ENCODE results near the gene CLEC19A. TPM values are rescaled to one million over a fixed set of nuclear protein-coding genes. Genes with fewer than 3 reads are reported as not detected.

Gene CLEC19A
- total RNA-seq, 1 experiment from 2014 or later = 0.09 TPM

DNA sequence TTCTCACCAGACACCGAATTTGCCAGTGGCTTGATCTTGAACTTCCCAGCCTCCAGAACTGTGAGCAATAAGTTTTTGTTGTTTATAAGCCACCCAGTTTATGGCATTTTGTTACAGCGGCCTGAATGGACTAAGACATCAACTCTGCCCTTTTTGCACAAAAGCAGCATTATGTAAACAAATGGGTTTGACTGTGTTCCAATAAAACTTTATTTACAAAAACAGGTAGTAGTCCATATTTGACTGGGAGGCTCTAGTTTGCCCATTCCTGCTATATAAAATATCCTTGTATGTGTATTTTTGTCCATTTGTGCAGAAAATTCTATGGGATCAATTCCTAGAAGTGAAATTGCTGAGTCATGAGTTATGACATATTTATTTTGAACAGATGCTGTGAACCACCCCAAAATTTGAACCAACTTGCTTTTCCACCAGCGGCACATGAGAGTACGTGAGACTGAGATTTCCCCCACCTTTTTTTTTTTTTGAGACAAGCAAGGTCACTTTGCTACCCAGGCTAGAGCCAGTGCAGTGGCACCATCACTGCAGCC is 21.3 kb upstream of the CLEC19A start:
- ChIA-PET POLR2A (no interaction called here), CTCF (no interaction called here)
- ATAC-seq = no peak
- TF ChIP-seq, protein P1, sequence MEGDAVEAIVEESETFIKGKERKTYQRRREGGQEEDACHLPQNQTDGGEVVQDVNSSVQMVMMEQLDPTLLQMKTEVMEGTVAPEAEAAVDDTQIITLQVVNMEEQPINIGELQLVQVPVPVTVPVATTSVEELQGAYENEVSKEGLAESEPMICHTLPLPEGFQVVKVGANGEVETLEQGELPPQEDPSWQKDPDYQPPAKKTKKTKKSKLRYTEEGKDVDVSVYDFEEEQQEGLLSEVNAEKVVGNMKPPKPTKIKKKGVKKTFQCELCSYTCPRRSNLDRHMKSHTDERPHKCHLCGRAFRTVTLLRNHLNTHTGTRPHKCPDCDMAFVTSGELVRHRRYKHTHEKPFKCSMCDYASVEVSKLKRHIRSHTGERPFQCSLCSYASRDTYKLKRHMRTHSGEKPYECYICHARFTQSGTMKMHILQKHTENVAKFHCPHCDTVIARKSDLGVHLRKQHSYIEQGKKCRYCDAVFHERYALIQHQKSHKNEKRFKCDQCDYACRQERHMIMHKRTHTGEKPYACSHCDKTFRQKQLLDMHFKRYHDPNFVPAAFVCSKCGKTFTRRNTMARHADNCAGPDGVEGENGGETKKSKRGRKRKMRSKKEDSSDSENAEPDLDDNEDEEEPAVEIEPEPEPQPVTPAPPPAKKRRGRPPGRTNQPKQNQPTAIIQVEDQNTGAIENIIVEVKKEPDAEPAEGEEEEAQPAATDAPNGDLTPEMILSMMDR (IDR thresholded peaks at IDR 0.05) = no peak
- TF ChIP-seq, protein P2, sequence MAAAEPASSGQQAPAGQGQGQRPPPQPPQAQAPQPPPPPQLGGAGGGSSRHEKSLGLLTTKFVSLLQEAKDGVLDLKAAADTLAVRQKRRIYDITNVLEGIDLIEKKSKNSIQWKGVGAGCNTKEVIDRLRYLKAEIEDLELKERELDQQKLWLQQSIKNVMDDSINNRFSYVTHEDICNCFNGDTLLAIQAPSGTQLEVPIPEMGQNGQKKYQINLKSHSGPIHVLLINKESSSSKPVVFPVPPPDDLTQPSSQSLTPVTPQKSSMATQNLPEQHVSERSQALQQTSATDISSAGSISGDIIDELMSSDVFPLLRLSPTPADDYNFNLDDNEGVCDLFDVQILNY (CRISPR knock-in tag; IDR thresholded peaks at IDR 0.05) = no peak
- no peak for TF ChIP-seq ELF4 (CRISPR knock-in tag; IDR thresholded peaks at IDR 0.05; ENCODE audit: low read depth)
- TF ChIP-seq, protein P3, sequence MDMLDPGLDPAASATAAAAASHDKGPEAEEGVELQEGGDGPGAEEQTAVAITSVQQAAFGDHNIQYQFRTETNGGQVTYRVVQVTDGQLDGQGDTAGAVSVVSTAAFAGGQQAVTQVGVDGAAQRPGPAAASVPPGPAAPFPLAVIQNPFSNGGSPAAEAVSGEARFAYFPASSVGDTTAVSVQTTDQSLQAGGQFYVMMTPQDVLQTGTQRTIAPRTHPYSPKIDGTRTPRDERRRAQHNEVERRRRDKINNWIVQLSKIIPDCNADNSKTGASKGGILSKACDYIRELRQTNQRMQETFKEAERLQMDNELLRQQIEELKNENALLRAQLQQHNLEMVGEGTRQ (CRISPR knock-in tag; IDR thresholded peaks at IDR 0.05) = no peak
- TF ChIP-seq JAZF1 (CRISPR knock-in tag; IDR thresholded peaks at IDR 0.05) = no peak
- no peak for TF ChIP-seq EMX1 (CRISPR knock-in tag; IDR thresholded peaks at IDR 0.05)
- TF ChIP-seq, protein P4, sequence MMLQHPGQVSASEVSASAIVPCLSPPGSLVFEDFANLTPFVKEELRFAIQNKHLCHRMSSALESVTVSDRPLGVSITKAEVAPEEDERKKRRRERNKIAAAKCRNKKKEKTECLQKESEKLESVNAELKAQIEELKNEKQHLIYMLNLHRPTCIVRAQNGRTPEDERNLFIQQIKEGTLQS (CRISPR knock-in tag; conservative IDR thresholded peaks at IDR 0.05) = no peak
- no peak for TF ChIP-seq ZNF423 (CRISPR knock-in tag; IDR thresholded peaks at IDR 0.05)
- TF ChIP-seq, protein P5, sequence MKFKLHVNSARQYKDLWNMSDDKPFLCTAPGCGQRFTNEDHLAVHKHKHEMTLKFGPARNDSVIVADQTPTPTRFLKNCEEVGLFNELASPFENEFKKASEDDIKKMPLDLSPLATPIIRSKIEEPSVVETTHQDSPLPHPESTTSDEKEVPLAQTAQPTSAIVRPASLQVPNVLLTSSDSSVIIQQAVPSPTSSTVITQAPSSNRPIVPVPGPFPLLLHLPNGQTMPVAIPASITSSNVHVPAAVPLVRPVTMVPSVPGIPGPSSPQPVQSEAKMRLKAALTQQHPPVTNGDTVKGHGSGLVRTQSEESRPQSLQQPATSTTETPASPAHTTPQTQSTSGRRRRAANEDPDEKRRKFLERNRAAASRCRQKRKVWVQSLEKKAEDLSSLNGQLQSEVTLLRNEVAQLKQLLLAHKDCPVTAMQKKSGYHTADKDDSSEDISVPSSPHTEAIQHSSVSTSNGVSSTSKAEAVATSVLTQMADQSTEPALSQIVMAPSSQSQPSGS (CRISPR knock-in tag; IDR thresholded peaks at IDR 0.05; ENCODE audit: borderline replicate concordance, low read depth) = no peak
- no peak for TF ChIP-seq ZNF138 (CRISPR knock-in tag; conservative IDR thresholded peaks at IDR 0.05)
- DNase-seq (ENCODE audit: low spot score) = no peak
- H3K27ac Mint-ChIP-seq = no peak overlapping the region
- peaks cover 23% of the 10 kb centered on the region for H3K9me3 Mint-ChIP-seq
- no peaks in the 10 kb centered on the region; the same call in 1 of the 2 replicates for H3K27me3 Mint-ChIP-seq (ENCODE audit: low read depth)
- H3K36me3 Mint-ChIP-seq = peaks cover 9% of the 10 kb centered on the region
- H3K4me3 Mint-ChIP-seq = no peak overlapping the region
- no peaks in the 10 kb centered on the region for H3K4me1 Mint-ChIP-seq

DNA sequence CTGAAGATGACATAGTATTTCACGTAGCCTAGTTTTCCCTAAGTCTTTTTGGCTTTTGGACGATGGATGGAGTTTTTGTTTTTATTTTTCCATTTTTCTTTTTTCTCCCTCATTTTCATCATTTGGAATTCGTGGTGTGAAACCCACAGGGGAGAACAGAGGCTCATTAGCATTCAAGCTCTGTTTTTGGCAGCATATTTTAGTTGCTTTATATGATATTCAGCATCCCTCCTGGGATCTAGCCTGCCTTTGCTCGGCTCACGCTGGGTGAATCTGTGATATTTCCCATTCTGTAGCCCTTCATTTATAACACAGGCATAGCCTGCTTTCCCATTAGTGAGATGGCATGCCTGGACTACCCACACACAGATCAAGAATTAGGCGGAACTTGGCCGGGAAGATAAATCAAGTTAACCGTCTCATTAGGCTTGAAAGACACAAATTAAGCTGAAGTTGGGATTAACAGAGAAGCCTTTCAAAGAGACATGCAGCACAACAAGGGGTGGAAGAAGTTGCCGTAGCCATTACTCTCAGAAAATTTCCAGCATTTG is 20.1 kb upstream of the CLEC19A start:
- no peak overlapping the region for H3K4me3 Mint-ChIP-seq
- no peaks in the 10 kb centered on the region; the same call in 1 of the 2 replicates for H3K27me3 Mint-ChIP-seq (ENCODE audit: low read depth)
- POLR2A ChIA-PET = no interaction called here
- DNase-seq (ENCODE audit: low spot score) = no peak
- H3K36me3 Mint-ChIP-seq = peaks cover 10% of the 10 kb centered on the region
- H3K9me3 Mint-ChIP-seq = peaks cover 26% of the 10 kb centered on the region
- CTCF ChIA-PET = no interaction called here
- H3K27ac Mint-ChIP-seq = no peak overlapping the region
- no peaks in the 10 kb centered on the region for H3K4me1 Mint-ChIP-seq
- no peak for ATAC-seq
- TF ChIP-seq GRHL2 (CRISPR knock-in tag; IDR thresholded peaks at IDR 0.05; ENCODE audit: insufficient replicate concordance, severe bottlenecking) (no peak), IRF2 (CRISPR knock-in tag; IDR thresholded peaks at IDR 0.05; ENCODE audit: borderline replicate concordance, low read depth) (no peak)
- TF ChIP-seq, protein P6, sequence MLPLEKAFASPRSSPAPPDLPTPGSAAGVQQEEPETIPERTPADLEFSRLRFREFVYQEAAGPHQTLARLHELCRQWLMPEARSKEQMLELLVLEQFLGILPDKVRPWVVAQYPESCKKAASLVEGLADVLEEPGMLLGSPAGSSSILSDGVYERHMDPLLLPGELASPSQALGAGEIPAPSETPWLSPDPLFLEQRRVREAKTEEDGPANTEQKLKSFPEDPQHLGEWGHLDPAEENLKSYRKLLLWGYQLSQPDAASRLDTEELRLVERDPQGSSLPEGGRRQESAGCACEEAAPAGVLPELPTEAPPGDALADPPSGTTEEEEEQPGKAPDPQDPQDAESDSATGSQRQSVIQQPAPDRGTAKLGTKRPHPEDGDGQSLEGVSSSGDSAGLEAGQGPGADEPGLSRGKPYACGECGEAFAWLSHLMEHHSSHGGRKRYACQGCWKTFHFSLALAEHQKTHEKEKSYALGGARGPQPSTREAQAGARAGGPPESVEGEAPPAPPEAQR (CRISPR knock-in tag; IDR thresholded peaks at IDR 0.05) = no peak
- TF ChIP-seq, protein P7, sequence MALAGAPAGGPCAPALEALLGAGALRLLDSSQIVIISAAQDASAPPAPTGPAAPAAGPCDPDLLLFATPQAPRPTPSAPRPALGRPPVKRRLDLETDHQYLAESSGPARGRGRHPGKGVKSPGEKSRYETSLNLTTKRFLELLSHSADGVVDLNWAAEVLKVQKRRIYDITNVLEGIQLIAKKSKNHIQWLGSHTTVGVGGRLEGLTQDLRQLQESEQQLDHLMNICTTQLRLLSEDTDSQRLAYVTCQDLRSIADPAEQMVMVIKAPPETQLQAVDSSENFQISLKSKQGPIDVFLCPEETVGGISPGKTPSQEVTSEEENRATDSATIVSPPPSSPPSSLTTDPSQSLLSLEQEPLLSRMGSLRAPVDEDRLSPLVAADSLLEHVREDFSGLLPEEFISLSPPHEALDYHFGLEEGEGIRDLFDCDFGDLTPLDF (CRISPR knock-in tag; IDR thresholded peaks at IDR 0.05) = no peak
- TF ChIP-seq, protein P8, sequence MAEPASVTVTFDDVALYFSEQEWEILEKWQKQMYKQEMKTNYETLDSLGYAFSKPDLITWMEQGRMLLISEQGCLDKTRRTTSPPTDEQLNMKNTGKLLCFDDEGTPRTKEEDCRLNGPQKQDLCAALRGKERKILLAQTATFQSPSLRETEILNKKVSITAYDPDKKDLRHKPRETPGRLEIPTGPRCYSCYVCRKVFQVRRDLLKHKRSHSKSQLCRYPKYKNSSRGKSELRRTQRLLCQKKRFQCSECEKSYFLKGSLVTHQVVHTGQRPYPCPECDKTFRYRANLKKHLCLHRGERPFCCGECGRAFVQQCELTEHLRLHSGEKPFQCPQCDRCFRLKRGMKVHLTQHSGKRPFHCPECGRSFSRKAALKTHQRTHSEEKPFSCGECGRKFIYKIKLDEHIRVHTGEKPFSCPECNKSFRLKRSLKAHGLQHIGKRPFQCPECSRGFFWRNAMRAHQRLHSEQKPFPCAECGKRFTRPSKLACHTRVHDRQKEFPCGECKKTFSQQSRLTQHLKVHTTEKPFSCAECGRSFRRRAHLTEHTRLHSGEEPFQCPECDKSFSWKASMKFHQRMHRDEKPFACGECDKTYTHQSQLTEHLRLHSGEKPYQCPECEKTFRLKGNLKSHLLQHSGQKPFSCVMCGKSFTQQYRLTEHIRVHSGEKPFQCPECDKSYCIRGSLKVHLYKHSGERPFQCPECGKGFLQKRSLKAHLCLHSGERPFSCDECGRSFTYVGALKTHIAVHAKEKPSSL (CRISPR knock-in tag; conservative IDR thresholded peaks at IDR 0.05) = no peak
- TF ChIP-seq, protein P9, sequence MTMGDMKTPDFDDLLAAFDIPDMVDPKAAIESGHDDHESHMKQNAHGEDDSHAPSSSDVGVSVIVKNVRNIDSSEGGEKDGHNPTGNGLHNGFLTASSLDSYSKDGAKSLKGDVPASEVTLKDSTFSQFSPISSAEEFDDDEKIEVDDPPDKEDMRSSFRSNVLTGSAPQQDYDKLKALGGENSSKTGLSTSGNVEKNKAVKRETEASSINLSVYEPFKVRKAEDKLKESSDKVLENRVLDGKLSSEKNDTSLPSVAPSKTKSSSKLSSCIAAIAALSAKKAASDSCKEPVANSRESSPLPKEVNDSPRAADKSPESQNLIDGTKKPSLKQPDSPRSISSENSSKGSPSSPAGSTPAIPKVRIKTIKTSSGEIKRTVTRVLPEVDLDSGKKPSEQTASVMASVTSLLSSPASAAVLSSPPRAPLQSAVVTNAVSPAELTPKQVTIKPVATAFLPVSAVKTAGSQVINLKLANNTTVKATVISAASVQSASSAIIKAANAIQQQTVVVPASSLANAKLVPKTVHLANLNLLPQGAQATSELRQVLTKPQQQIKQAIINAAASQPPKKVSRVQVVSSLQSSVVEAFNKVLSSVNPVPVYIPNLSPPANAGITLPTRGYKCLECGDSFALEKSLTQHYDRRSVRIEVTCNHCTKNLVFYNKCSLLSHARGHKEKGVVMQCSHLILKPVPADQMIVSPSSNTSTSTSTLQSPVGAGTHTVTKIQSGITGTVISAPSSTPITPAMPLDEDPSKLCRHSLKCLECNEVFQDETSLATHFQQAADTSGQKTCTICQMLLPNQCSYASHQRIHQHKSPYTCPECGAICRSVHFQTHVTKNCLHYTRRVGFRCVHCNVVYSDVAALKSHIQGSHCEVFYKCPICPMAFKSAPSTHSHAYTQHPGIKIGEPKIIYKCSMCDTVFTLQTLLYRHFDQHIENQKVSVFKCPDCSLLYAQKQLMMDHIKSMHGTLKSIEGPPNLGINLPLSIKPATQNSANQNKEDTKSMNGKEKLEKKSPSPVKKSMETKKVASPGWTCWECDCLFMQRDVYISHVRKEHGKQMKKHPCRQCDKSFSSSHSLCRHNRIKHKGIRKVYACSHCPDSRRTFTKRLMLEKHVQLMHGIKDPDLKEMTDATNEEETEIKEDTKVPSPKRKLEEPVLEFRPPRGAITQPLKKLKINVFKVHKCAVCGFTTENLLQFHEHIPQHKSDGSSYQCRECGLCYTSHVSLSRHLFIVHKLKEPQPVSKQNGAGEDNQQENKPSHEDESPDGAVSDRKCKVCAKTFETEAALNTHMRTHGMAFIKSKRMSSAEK (CRISPR knock-in tag; IDR thresholded peaks at IDR 0.05; ENCODE audit: borderline replicate concordance) = no peak
